NCI-H1436 treated with DMSO at 0.1 percent for 48 hours (cell line): Measurements from ENCODE around the gene FSHB.
"Not testable (repeated sequence)": the region's sequence is repeated elsewhere in the genome, so short reads cannot be mapped to it uniquely, and the experiment has no call there.

ENCODE experiments used
- DNase-seq: peaks from one replicate; lab custom pipeline; 2025; lab: John Stamatoyannopoulos, UW

FSHB gene

GRCh38 chr11:30268638-30269037 lies 37.8 kb downstream of the FSHB start:
- not testable (repeated sequence) for DNase-seq

GRCh38 chr11:30270671-30271070 lies 39.9 kb downstream of the FSHB start:
- DNase-seq = no peak

- no peak for DNase-seq
These were observed 46.4 kb downstream of the FSHB start for GRCh38 chr11:30277176-30277575.

DNA sequence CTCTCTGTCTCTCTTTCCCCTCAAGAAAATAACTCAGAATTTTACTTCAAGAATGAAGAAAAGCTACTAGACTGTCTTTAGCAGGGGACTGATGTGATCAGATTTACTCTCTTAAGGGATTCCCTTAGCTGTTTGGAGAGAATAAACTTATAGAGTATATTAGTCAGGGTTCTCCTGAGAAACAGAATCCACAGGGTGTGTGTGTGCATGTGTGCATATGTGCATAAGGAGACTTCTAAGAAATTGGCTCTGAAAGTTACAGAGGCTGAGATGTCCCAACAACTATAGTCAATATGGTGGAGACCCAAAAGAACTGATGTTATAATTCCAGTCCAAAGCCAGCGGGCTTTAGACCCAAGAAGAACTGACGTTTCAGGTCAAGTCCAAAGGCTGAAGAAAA lies 49.0 kb downstream of the FSHB start:
- DNase-seq = no peak

GRCh38 chr11:30281476-30282288 lies 50.9 kb downstream of the FSHB start:
- no peak for DNase-seq

GRCh38 chr11:30282289-30282631 lies 51.4 kb downstream of the FSHB start:
- DNase-seq = no peak
